Cardiac septum (tissue), 1 donor: ENCODE measurements around the gene XYLT1. TPM values are rescaled to one million over a fixed set of nuclear protein-coding genes. Genes with fewer than 3 reads are reported as not detected.

Experiments used
- DNase-seq: peaks from one replicate; pipeline ENCODE4 v3.0.0-alpha.2; 2020; ENCODE audit warnings: low spot score
- intact Hi-C: fragments of 100-400 bp; cut with DNase I; formaldehyde crosslinking; loops from one replicate; pipeline ENCODE4 v1.14.0; 2022
- total RNA-seq: library from RNA; stranded (reverse); fragmentation: NEBNext Ultra II Directional; extraction: Animal tissue kit (Norgen Biotek cat#: 25700); gene quantifications from one replicate; pipeline ENCODE4 v1.2.1, GENCODE V29; 2021
- donor health status: DM: no; HTN: no; CAD: no.

XYLT1 gene
- total RNA-seq, 1 donor from 2014 or later, result 2.9 TPM

DNA sequence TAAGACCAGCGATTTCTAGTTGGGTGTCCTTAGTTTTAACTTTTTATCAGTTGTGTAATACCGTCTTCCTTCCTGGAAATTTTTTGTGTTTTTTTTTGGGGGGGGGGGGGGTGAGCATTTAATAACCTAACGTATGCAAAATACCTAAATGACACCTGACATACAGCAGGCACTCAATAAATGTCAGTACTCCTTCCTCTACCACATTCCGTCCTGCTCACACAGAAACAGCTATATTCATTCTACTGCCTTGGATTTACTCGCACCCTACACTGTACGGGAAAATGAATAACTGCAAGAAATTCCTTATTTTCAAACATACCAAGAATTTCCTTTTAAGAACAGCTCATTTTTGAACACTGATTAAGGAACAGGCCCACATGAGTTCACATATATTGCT is 5.3 kb downstream of the XYLT1 start:
- intact Hi-C loops, result loop anchor here (5.0 to 10.0 kb wide), 4 partner anchors 188 to 603 kb away; no protein-coding TSS in a partner anchor
- DNase-seq, result no peak

DNA sequence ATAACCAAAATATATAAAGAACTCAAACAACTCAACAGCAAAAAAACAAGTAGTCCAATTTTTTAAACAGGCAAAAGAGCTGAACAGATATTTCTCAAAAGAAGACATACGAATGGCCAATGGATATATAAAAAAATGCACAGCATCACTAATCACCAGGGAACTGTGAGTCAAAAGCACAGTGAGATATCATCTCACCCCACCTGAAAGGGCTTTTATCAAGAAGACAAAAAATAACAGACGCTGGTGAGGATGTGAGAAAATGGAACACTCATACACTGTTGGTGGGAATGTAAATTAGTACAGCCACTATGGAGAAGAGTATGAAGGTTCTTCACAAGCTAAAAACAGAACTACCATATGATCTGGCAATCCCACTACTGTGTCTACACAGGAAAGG is 7.4 kb downstream of the XYLT1 start:
- no peak for DNase-seq
- intact Hi-C loops, result loop anchor here (10.0 kb wide), 2 partner anchors 239 to 269 kb away; no protein-coding TSS in a partner anchor

DNA sequence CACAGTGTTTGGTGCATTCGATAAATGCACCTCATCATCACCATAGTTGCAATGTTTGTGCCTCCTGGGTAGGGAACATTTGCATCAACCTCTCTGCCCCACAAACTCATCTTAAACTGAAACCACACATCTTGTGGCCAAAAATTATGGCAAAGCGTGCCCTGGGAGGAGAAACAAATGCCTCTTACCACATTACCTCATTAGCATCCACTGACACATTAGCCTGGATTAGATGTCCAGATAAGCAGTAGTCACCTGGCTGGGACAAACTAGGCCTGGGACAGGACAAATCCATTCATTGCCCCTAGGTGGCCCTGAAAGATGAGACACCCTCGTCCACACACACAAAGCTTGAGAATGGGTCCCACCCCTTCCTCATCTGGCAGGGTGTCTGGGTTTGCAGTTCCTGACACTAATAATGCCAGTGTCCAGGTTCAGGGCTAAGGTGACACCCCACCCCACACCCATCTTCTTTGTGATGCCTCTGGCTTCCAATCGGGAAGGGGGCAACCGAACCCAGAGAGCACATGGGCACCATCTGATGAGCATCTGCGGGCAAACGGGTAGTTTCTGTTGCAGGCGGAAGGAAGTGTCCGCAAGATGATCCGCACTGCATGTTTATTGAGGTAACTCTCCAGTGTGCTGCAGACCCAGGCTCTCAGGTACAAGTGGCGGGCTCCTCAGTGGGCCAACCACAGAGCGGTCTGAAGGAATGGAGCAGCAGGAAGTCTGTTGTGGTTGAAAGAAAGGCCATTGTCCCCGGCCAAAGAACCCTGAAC is 8.6 kb downstream of the XYLT1 start:
- DNase-seq, result peak; percentile 81
- intact Hi-C loops, result loop anchor here (10.0 kb wide), 2 partner anchors 237 to 267 kb away; no protein-coding TSS in a partner anchor

DNA sequence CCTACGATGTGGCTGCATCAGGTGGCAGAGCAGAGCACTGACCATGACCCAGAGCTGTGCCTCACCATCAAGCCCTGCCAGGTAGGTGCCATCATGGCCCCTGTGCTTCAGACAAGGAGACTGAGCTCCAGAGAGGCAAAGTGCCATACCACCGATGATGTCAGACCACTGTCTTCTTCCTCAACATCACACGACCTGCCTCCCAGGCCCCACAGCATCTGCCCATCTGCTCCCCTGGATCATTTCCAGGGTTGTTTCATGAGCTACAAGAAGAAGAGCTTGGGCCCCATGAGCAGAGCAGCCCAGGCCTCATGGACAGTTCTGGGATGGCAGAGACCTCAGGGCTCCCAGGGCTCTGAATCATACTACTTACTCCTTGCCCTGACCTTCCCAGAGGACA is 9.9 kb downstream of the XYLT1 start:
- intact Hi-C loops, result loop anchor here (10.0 kb wide), 2 partner anchors 236 to 266 kb away; no protein-coding TSS in a partner anchor

DNA sequence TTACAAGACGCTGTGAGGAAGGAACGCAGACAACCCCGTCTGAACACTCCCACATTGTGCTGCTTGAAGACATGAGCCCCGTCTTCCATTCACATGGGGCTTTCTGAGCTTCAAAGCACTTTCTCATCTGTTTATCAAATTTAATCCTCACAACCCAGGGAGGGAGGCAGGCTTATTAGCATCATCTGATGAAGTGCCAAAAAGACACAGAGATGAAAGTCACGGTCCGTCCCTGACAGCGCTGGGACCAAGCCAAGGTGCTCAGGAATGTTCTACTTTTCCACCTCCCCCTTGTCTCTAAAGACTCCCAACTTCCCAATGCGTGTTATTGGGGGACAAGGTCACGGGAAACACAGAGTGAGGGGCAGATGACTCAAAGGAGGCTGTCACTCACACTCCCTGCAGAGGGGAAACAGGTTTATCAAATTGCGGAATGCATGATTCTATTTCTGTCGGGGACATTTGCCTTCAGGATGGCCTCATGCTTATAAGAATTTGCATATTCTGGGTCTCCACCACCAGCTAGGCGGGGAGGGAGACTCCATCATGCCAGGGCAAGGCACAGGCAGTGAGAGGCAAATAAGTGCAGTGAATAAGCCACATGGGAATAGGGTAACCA is 10.7 kb downstream of the XYLT1 start:
- no peak for DNase-seq
- intact Hi-C loops, result loop anchor here (2.0 to 10.0 kb wide), 3 partner anchors 17 to 265 kb away; no protein-coding TSS in a partner anchor

More for the DNA sequence above, 9.9 kb downstream of the XYLT1 start:
- DNase-seq, result no peak

DNA sequence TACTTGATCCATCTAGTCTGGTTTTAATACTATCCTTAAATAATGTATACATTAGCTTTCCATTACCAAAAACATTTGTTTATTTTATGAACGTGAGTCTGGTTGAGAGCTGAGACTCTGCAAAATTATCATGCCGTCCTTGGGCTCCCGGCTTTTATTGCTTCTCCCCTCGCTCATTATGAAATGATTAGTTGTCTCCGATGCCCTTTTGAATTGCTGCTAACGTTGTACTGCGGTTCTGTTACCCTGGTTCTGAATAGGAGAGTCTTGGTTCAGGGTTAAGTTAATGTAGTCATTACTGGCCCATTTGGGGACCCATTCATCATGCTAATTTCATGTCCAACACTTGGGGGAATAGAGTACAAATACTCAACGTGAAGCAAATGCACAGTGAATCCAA is 12.8 kb downstream of the XYLT1 start:
- no peak for DNase-seq
- intact Hi-C loops, result loop anchor here (2.0 kb wide), 1 partner anchor 15 kb away; no protein-coding TSS in a partner anchor

DNA sequence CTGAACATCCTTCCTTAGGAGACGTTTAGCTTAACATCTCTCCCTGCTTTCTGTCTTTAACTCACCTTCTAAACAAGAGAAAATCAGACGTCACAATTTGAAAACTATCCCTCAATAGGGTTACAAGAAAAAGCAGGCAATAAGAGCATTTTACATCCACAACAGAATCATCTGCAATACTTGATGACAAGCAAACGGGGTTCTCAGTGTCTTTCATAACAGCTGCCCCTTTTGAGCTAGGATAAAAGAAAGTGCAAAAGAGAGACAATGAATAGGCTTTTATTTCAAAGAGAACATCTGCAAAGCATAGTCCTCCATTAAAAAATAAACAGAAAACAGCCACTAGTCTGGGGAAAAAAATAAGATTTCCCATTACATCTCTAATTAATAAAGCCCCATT is 13.2 kb downstream of the XYLT1 start:
- DNase-seq, result no peak
- intact Hi-C loops, result no loop called here

DNA sequence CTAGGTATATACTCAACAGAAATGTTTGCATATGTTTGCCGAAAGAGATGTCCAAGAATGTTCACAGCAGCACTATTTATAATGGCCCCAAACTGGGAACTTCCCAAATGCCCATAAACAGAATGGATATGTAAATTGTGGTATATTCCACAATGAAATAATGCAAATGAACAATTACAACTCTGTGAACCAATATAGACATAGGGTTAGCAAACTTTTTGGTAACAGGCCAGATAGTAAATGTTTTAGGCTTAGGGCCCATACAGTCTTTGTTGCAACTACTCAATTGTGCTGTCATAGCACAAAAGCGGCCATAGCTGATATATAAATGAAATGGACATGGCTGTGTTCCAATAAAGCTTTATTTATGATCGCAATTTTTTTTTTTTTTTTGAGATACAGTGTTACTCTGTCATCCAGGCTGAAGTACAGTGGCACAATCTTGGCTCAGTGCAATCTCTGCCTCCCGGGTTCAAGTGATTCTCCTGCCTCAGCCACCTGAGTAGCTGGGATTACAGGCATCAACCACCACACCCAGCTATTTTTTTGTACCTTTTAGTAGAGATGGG is 16.5 kb downstream of the XYLT1 start:
- no peak for DNase-seq
- intact Hi-C loops, result no loop called here

DNA sequence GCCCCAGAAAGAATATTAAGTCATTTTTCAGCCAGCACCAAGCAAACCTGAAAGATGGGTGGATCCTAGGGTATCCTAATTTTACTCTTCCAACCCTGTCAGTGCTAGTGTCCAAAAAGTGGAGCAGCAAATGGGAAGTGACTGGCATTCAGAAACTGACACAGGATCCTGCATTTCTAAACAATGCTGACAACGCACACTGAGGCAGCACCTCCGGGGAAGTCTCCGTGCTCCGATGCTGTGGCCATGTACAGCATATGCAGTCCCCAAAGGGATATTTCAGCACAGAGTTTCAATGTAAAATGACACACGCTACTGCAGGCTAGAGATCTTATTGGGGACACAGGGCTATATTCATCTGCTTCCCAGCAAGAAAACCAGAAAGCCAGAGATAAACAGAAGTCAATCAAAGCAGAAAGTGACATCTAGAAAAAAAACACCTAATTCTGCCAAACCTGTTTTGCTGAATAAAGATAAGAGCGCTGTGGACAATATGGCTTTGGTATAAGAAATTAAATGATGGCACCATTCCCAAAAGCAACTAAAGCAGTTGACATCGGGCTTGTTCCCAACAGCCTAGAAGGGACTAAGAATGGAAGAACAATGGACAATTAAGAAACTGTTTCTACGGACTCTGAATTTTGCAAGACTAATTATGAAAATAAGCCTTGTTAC is 17.3 kb downstream of the XYLT1 start:
- no peak for DNase-seq
- intact Hi-C loops, result no loop called here

DNA sequence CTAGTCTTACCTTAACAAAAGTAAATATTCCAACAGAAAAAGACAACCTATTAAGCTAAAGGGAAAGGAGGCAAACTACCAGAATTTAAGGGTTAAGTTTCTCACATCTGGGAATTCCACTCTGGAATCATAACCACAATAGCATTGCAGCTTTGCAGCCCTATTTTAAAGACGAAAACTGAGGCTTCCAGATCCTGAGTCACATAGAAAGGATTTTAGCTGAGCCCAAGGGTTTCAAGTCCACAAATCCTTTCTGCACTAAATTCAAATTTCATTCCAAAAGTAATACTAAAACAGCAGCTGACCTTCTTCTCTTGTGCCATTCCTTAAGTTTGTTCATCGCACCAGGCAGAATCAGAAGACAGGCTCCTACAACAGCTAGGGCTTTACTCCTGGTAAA is 17.8 kb downstream of the XYLT1 start:
- intact Hi-C loops, result no loop called here
- DNase-seq, result no peak

DNA sequence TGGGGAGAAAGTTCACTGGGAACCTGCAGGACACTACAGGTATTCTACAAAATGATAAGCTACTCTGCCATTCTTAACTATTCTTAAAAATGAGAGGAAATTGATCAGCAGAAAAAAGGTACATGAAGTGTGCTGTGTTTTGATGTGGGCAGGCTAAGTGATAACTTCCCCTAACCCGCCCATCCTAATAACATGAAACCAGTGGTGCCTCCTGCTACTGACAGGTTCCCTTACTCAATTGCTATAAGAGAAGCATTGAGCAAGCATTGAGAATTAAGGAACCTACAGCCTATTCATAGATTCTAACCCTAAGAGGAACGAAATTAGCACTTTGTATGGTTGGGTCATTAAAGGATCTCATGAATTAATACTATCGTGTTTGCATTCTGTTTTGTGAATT is 18.9 kb downstream of the XYLT1 start:
- DNase-seq, result no peak
- intact Hi-C loops, result no loop called here

DNA sequence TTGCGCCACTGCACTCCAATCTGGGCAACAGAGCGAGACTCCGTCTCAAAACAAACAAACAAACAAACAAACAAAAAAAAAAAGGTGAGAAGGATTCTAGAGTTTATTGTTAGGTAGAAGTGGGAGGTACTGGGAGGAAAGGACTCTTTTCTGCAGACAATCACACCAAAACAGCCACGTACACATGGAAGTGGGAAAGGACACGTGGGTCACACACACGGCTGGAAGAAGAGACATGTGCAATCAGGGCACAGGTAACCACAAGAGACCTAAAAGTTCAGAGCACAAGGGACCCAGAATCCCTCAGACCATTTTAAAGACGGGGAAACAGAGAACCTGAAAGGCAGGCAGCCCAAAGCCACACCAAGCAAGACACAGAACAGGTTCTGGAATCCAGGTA is 20.5 kb downstream of the XYLT1 start:
- intact Hi-C loops, result no loop called here

DNA sequence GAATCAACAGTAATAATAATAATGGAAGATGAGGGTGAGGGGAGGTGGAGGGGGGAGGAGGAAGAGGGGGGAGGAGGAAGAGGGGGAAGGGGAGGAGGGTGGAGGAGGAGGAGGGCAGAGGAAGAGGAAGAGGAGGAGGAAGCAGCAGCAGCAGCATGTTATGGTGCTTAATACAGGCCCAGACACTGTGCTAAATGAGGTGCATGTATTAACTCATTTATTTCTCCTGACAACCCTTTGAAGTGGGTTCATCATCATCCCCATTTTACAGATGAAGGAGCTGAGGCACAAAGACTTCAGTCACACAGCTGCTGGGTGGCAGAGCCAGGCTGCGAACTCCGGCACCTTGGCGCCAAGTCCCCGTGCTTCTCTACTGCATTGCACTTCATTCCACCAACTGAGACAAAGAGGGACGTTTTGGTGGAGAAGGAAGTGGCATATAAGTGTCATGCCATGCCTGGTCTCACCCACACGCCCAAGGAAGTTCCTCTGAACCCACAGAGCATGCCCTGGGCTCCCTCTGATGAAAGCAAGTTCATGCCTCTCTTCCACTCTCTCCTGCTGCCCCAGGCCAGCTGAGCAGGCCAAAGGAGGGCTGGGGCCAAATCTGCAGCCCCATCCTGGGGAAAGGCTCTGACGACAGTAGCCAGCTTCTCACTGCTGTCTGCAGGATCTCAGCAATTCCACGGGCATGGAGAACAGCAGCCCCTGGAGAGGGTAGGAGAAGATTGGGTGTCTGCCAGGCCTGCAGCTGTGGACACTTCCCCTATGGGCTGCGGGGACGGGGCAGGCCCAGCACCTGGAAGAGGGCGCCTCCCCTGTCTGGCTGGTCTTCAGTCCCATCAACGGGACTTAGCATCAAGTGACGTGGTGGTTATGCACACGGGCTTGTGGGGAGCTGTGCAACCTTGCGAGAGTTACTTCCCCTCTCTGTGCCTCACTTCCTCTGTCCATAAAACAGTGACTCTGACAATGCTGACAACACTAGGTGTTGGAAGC is 21.8 kb downstream of the XYLT1 start:
- peak; percentile 80 for DNase-seq

More for the DNA sequence above, 20.5 kb downstream of the XYLT1 start:
- DNase-seq, result no peak

DNA sequence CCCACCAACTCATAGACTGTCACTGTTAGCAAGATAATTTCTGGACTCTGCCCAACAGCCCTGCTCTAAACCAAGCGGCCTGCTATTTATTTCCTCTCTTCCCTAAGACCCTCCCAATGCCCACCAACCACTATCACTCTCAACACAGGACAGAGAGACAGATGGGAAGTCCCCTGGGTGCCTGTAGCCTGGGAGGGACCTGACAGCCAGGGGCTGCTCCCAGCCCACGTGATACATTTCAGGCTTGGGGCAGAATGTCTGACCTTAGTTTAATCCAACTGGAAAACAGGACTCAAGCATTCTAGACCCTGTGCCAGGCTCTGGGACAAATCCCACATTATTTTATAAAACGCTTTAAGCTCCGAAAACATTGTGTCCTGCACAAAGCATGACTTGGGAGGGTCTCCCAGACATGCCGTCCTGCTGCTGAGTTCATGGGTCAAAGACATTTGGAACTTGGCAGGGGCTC is 23.6 kb downstream of the XYLT1 start:
- DNase-seq, result no peak
- intact Hi-C loops, result loop anchor here (10.0 kb wide), 1 partner anchor 112 kb away; no protein-coding TSS in a partner anchor

More for the DNA sequence above, 21.8 kb downstream of the XYLT1 start:
- intact Hi-C loops, result loop anchor here (10.0 kb wide), 1 partner anchor 114 kb away; no protein-coding TSS in a partner anchor

DNA sequence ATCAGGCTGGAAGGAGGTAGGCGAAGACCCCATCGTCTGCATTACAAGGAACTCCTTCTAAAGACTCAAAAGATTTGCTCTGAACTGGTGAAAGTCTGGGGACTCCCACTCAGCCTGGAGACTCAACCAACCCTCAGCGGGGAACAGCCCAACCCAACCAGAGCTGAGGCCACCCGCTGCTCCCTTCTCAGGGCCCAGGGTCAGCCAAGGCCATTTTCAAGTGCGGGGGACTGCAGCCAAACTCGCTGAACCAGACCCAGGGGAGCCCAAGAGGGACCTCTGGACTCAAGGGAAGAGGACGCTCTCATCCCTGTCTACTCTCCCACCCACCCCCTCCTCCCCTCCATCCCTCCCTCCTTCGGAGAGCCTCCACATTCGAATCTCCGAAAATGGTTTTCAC is 24.1 kb downstream of the XYLT1 start:
- no peak for DNase-seq

DNA sequence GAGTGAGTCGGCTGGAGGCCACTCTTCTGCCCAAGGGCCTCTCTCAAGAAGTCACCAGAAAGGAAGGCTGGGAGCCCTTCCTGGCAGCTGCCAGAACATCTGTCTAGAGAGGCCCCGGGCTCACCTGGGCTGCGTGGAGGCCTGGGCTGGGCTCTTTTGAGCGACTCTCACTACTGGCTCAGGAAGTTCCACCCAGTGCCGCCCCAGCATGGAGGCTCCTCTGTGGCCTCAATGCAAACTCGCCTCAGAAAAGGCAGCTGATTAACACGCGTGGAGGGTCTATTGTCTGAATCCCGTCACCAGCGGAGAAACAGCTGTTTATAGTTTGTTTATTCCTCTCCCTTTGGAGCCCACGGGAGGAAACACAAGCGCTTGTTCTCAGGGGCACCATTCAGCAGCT is 25.3 kb downstream of the XYLT1 start:
- intact Hi-C loops, result loop anchor here (10.0 kb wide), 1 partner anchor 111 kb away; no protein-coding TSS in a partner anchor

More for the DNA sequence above, 24.1 kb downstream of the XYLT1 start:
- intact Hi-C loops, result loop anchor here (10.0 kb wide), 1 partner anchor 112 kb away; no protein-coding TSS in a partner anchor

DNA sequence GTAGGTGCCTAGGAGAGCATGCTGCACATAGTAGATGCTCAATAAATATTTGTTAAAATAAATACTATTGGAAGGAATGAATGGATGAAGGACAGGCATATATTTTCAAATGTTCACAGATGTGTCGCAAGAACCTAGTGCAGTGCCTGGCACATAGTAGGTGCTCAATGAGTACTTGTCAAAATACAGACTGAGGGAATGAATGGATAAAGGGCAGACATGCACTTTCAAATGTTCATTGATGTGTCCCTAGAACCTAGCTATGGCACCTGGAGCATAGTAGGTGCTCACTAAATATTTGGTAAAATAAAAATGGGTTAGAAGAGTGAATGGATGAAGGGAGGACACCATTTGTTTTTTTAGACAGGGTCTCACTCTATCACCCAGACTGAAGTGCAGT is 26.1 kb downstream of the XYLT1 start:
- DNase-seq, result no peak
- intact Hi-C loops, result loop anchor here (10.0 kb wide), 1 partner anchor 110 kb away; no protein-coding TSS in a partner anchor

More for the DNA sequence above, 25.3 kb downstream of the XYLT1 start:
- DNase-seq, result no peak

DNA sequence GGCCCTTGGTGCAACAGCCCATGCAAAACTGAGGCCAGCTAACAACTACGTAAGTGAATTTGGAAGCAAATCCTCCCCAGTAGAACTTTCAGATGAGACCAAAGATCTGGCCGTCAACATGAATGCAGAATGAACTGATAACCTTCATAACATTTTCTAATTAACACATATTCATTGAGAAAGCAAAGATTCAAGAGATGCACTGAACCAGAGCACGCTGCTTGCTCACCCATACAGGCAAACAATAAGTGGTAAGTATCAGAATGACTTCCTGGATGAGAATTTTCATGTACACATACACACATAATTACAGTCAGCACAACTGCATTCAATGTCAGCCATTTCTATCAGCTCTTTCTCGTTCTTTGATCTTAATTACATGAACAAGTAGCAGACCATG is 30.6 kb downstream of the XYLT1 start:
- intact Hi-C loops, result loop anchor here (10.0 kb wide), 1 partner anchor 105 kb away; no protein-coding TSS in a partner anchor

More for the DNA sequence above, 30.6 kb downstream of the XYLT1 start:
- no peak for DNase-seq
